HEK293 (cell line): Measurements from ENCODE around the gene FAM228B.

Source experiments
- CTCF ChIA-PET: fragments of 350-600 bp; formaldehyde crosslinking; extraction: SDS; loops from one replicate; lab custom pipeline; 2021; ENCODE audit warnings: antibody characterized with exemption; lab: Yijun Ruan, JAX
- POLR2A ChIA-PET: fragments of 300-600 bp; formaldehyde crosslinking; extraction: SDS; loops from one replicate; lab custom pipeline; 2020; ENCODE audit warnings: antibody characterized with exemption, inconsistent platforms; lab: Yijun Ruan, JAX
- H3K27ac ChIP-seq: fragments of 200-500 bp; sonication (Bioruptor generic); 2 replicates; pipeline ENCODE4 v1.5.1; 2014; ENCODE audit warnings: low read depth, low read length, control low read depth, inconsistent platforms; ENCODE audit errors: extremely low read depth
- H3K36me3 ChIP-seq, 2 experiments: fragments of 200-500 bp in 1 of 2; sonication (Bioruptor generic) in 1 of 2; 1 replicate in 1 of 2; 2 replicates in 1 of 2; pipeline ENCODE4 v1.5.1; 2014 to 2017; ENCODE audit warnings: inconsistent platforms in 2 of 2, low read length in 2 of 2; ENCODE audit not compliant: control insufficient read depth in 2 of 2, insufficient read depth in 1 of 2
- H3K4me1 ChIP-seq: fragments of 200-500 bp; sonication (Bioruptor generic); 2 replicates; pipeline ENCODE4 v1.5.1; 2014; ENCODE audit warnings: mild to moderate bottlenecking, low read length, inconsistent platforms; ENCODE audit not compliant: control insufficient read depth, insufficient read depth
- H3K4me3 ChIP-seq: 2 replicates; pipeline ENCODE4 v1.5.1; 2011; ENCODE audit warnings: low read depth, mild to moderate bottlenecking, control low read depth, low read length, moderate library complexity
- H3K9me3 ChIP-seq: fragments of 200-500 bp; sonication (Bioruptor generic); 2 replicates; pipeline ENCODE4 v1.5.1; 2014; ENCODE audit warnings: low read depth, low read length, inconsistent platforms; ENCODE audit not compliant: control insufficient read depth, insufficient read depth
- KLF17 ChIP-seq: fragments of 450-650 bp; formaldehyde crosslinking; IDR thresholded peaks from 2 replicates; pipeline ENCODE4 v1.5.1; 2016; ENCODE audit warnings: missing biosample characterization, missing genetic modification characterization
- KLF7 ChIP-seq: fragments of 450-650 bp; formaldehyde crosslinking; IDR thresholded peaks from 2 replicates; pipeline ENCODE4 v1.5.1; 2016; ENCODE audit warnings: missing biosample characterization, missing genetic modification characterization, borderline replicate concordance
- MEIS1 ChIP-seq: sonication (generic); formaldehyde crosslinking; IDR thresholded peaks from 2 replicates; pipeline ENCODE4 v1.8.1; 2022; ENCODE audit warnings: missing genetic modification reagents, mild to moderate bottlenecking, borderline replicate concordance
- PRDM4 ChIP-seq: fragments of 450-650 bp; formaldehyde crosslinking; IDR thresholded peaks from 2 replicates; pipeline ENCODE4 v1.5.1; 2017; ENCODE audit warnings: missing biosample characterization, missing genetic modification characterization
- SP7 ChIP-seq: fragments of 450-650 bp; formaldehyde crosslinking; IDR thresholded peaks from 2 replicates; pipeline ENCODE4 v1.5.1; 2016; ENCODE audit warnings: missing biosample characterization, missing genetic modification characterization
- YY1 ChIP-seq: fragments of 450-650 bp; formaldehyde crosslinking; IDR thresholded peaks from 2 replicates; pipeline ENCODE4 v1.5.1; 2018; ENCODE audit warnings: missing biosample characterization, missing genetic modification characterization
- YY2 ChIP-seq: fragments of 450-650 bp; formaldehyde crosslinking; IDR thresholded peaks from 2 replicates; pipeline ENCODE4 v1.5.1; 2016; ENCODE audit warnings: missing biosample characterization, missing genetic modification characterization
- ZBTB7A ChIP-seq: fragments of 450-650 bp; formaldehyde crosslinking; IDR thresholded peaks from 2 replicates; pipeline ENCODE4 v1.5.1; 2016; ENCODE audit warnings: low read depth, missing biosample characterization, missing genetic modification characterization
- ZFP3 ChIP-seq: fragments of 450-650 bp; formaldehyde crosslinking; IDR thresholded peaks from 2 replicates; pipeline ENCODE4 v1.5.1; 2016; ENCODE audit warnings: low read depth, missing biosample characterization, missing genetic modification characterization
- ZNF23 ChIP-seq: fragments of 450-650 bp; formaldehyde crosslinking; IDR thresholded peaks from 2 replicates; pipeline ENCODE4 v1.5.1; 2016; ENCODE audit warnings: missing biosample characterization, missing genetic modification characterization, borderline replicate concordance
- ZNF24 ChIP-seq: fragments of 450-650 bp; formaldehyde crosslinking; IDR thresholded peaks from 2 replicates; pipeline ENCODE4 v1.5.1; 2016; ENCODE audit warnings: missing biosample characterization, missing genetic modification characterization
- ZNF248 ChIP-seq: fragments of 450-650 bp; formaldehyde crosslinking; IDR thresholded peaks from 2 replicates; pipeline ENCODE4 v1.5.1; 2017; ENCODE audit warnings: missing biosample characterization, missing genetic modification characterization
- ZNF302 ChIP-seq: fragments of 450-650 bp; formaldehyde crosslinking; IDR thresholded peaks from 2 replicates; pipeline ENCODE4 v1.5.1; 2016; ENCODE audit warnings: missing biosample characterization, missing genetic modification characterization, low read depth
- ZNF350 ChIP-seq: fragments of 450-650 bp; formaldehyde crosslinking; IDR thresholded peaks from 2 replicates; pipeline ENCODE4 v1.5.0; 2017; ENCODE audit warnings: missing biosample characterization, mild to moderate bottlenecking, missing genetic modification characterization
- ZNF404 ChIP-seq: fragments of 450-650 bp; formaldehyde crosslinking; IDR thresholded peaks from 2 replicates; pipeline ENCODE4 v1.5.1; 2017; ENCODE audit warnings: missing biosample characterization, missing genetic modification characterization
- ZNF670 ChIP-seq: fragments of 450-650 bp; formaldehyde crosslinking; IDR thresholded peaks from 2 replicates; pipeline ENCODE4 v1.5.1; 2016; ENCODE audit warnings: missing biosample characterization, missing genetic modification characterization, low read depth
- TF ChIP-seq, protein P1 (sequence below): fragments of 450-650 bp; formaldehyde crosslinking; IDR thresholded peaks from 2 replicates; pipeline ENCODE4 v1.5.1; 2016; ENCODE audit warnings: missing biosample characterization, missing genetic modification characterization
- TF ChIP-seq, protein P2 (sequence below): fragments of 450-650 bp; formaldehyde crosslinking; IDR thresholded peaks from 2 replicates; pipeline ENCODE4 v1.5.1; 2016; ENCODE audit warnings: missing biosample characterization, missing genetic modification characterization
- TF ChIP-seq, protein P3 (sequence below): fragments of 450-650 bp; formaldehyde crosslinking; IDR thresholded peaks from 2 replicates; pipeline ENCODE4 v1.5.1; 2016; ENCODE audit warnings: missing biosample characterization, missing genetic modification characterization

Gene FAM228B

GRCh38 chr2:24152413-24153197, 29.3 kb downstream of the FAM228B start:
- Histone ChIP-seq H3K9me3 (no peaks in the 10 kb centered on the region), H3K27ac (no peak overlapping the region), H3K4me3 (no peak overlapping the region), H3K36me3 (peaks cover 0 to 3% of the 10 kb centered on the region in 2 experiments; a peak in 1 of 3 replicates), H3K4me1 (no peaks in the 10 kb centered on the region)
- ChIA-PET CTCF (interaction anchor here (1.1 kb wide), 1 partner anchor 11 kb away, joined by 8 read pairs; no protein-coding TSS in a partner anchor), POLR2A (no interaction called here)
- no peak for TF ChIP-seq KLF17 (tag by site-specific recombination)
- no peak for TF ChIP-seq PRDM4 (tag by site-specific recombination)
- no peak for TF ChIP-seq ZNF404
- TF ChIP-seq, protein P1, sequence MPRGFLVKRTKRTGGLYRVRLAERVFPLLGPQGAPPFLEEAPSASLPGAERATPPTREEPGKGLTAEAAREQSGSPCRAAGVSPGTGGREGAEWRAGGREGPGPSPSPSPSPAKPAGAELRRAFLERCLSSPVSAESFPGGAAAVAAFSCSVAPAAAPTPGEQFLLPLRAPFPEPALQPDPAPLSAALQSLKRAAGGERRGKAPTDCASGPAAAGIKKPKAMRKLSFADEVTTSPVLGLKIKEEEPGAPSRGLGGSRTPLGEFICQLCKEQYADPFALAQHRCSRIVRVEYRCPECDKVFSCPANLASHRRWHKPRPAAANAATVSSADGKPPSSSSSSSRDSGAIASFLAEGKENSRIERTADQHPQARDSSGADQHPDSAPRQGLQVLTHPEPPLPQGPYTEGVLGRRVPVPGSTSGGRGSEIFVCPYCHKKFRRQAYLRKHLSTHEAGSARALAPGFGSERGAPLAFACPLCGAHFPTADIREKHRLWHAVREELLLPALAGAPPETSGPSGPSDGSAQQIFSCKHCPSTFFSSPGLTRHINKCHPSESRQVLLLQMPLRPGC (tag by site-specific recombination), result no peak
- TF ChIP-seq YY2, result no peak
- no peak for TF ChIP-seq MEIS1 (CRISPR knock-in tag)
- TF ChIP-seq ZBTB7A (tag by site-specific recombination), result no peak
- TF ChIP-seq, protein P2, sequence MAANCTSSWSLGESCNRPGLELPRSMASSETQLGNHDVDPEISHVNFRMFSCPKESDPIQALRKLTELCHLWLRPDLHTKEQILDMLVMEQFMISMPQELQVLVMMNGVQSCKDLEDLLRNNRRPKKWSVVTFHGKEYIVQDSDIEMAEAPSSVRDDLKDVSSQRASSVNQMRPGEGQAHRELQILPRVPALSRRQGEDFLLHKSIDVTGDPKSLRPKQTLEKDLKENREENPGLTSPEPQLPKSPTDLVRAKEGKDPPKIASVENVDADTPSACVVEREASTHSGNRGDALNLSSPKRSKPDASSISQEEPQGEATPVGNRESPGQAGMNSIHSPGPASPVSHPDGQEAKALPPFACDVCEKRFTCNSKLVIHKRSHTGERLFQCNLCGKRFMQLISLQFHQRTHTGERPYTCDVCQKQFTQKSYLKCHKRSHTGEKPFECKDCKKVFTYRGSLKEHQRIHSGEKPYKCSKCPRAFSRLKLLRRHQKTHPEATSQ (tag by site-specific recombination), result no peak
- no peak for TF ChIP-seq ZNF350 (tag by site-specific recombination)
- TF ChIP-seq KLF7, result no peak
- TF ChIP-seq ZNF23 (tag by site-specific recombination), result no peak
- TF ChIP-seq ZNF248 (tag by site-specific recombination), result no peak
- TF ChIP-seq SP7 (tag by site-specific recombination), result no peak
- TF ChIP-seq ZNF24 (tag by site-specific recombination), result no peak

GRCh38 chr2:24153478-24153877, 30.2 kb downstream of the FAM228B start:
- no peak for TF ChIP-seq ZNF302 (tag by site-specific recombination)
- no peak for TF ChIP-seq SP7 (tag by site-specific recombination)
- TF ChIP-seq, protein P3, sequence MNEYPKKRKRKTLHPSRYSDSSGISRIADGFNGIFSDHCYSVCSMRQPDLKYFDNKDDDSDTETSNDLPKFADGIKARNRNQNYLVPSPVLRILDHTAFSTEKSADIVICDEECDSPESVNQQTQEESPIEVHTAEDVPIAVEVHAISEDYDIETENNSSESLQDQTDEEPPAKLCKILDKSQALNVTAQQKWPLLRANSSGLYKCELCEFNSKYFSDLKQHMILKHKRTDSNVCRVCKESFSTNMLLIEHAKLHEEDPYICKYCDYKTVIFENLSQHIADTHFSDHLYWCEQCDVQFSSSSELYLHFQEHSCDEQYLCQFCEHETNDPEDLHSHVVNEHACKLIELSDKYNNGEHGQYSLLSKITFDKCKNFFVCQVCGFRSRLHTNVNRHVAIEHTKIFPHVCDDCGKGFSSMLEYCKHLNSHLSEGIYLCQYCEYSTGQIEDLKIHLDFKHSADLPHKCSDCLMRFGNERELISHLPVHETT (tag by site-specific recombination), result no peak
- no peak for TF ChIP-seq ZFP3 (tag by site-specific recombination)
- no peak for TF ChIP-seq ZNF670 (tag by site-specific recombination)
- TF ChIP-seq YY1 (tag by site-specific recombination), result no peak
- Histone ChIP-seq H3K36me3 (no peaks in the 10 kb centered on the region; a peak in 1 of 3 replicates), H3K4me3 (no peak overlapping the region), H3K27ac (no peak overlapping the region), H3K9me3 (no peaks in the 10 kb centered on the region), H3K4me1 (no peaks in the 10 kb centered on the region)
- POLR2A ChIA-PET, result no interaction called here
- CTCF ChIA-PET, result interaction anchor here (0.7 to 1.1 kb wide), 3 partner anchors 8 to 13 kb away, joined by 3 to 8 read pairs (median 3); no protein-coding TSS in a partner anchor
